ENCODE measurements around the gene SCUBE3. TPM values are rescaled to one million over a fixed set of nuclear protein-coding genes. Genes with fewer than 3 reads are reported as not detected.

Gene SCUBE3
- total and polyA plus RNA-seq, 2 donors (not counting 1 experiment from before 2014, with no cell fraction given), result not detected

DNA sequence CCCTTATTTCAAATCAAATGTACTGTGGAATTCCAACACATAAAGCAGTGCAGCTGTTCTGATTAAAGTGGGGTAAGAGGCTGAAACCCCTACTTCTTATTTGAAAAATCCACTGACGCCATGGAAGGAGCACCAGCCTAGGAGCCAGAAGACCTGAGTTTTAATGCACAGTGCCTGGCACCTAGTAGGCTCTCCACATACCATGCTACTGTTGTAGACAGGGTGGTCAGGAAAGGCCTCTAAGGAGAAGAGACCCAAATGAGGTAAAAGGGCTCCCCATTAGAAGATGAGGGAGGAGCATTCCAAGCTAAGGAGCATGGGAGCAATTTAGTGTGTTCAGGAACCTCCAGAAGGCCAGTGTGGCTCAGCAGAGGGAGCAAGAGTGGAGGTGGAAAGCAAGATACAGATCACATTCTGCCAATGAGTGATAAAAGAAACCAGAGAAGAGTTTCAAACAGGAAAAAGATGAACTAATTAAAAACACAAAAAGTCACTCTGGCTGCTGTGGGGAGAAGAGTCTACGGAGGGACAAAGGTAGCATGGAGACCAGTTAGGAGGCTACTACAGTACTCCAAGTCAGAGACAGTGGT lies 34.0 kb downstream of the SCUBE3 start:
- H3K4me1 Mint-ChIP-seq, result peaks cover 5% of the 10 kb centered on the region
- H3K27ac ChIP-seq (ENCODE audit: low read length in 2 of 2), result no peak overlapping the region
- intact Hi-C loops (cut with micrococcal nuclease), result no loop called here
- no peaks in the 10 kb centered on the region for H3K9me3 Mint-ChIP-seq (ENCODE audit: insufficient read depth)
- no peaks in the 10 kb centered on the region for H3K9me3 ChIP-seq (ENCODE audit: control extremely low read depth in 1 of 3, control insufficient read depth in 2 of 3, insufficient read depth in 1 of 3, low read length in 2 of 3)
- ATAC-seq (ENCODE audit: low read depth) (no peak), DNase-seq (no peak)
- WGBS (ENCODE audit: insufficient coverage), result 100% methylated on average over 2 of the region's 2 CpGs
- no peaks in the 10 kb centered on the region for H4K20me1 ChIP-seq (ENCODE audit: control insufficient read depth, insufficient read depth, low read length, poor library complexity, severe bottlenecking)
- no peaks in the 10 kb centered on the region for H3K4me1 ChIP-seq (ENCODE audit: control insufficient read depth in 2 of 2, insufficient read depth in 2 of 2, low read length in 2 of 2)
- no peak overlapping the region for H3K4me3 ChIP-seq (ENCODE audit: control extremely low read depth in 1 of 5, extremely low read depth in 1 of 5, insufficient read depth in 1 of 5, low read depth in 2 of 5, low read length in 4 of 5)
- no peak overlapping the region for H3K9ac ChIP-seq (ENCODE audit: low read length)
- H3K79me2 ChIP-seq (ENCODE audit: control insufficient read depth, insufficient read depth, low read length), result peaks cover 30% of the 10 kb centered on the region
- H3K27me3 ChIP-seq (replicated peaks in 1 of 4; ENCODE audit: control extremely low read depth in 1 of 4, control insufficient read depth in 3 of 4, insufficient read depth in 4 of 4, low read length in 3 of 4), result no peaks in the 10 kb centered on the region
- TF ChIP-seq CTCF (IDR thresholded peaks at IDR 0.05), result no peak
- no peak for TF ChIP-seq EZH2 (IDR thresholded peaks at IDR 0.05; ENCODE audit: borderline replicate concordance, insufficient read depth, low read depth, low read length, poor library complexity, severe bottlenecking)
- H3K27ac Mint-ChIP-seq, result no peak overlapping the region
- POLR2A ChIA-PET, result no interaction called here
- H3K4me3 Mint-ChIP-seq, result no peak overlapping the region
- CTCF ChIA-PET, result no interaction called here
- H2AFZ ChIP-seq (ENCODE audit: insufficient read depth, low read depth, low read length, poor library complexity, severe bottlenecking), result no peak overlapping the region
- H3K27me3 Mint-ChIP-seq, result no peaks in the 10 kb centered on the region
- no peak overlapping the region for H3K4me2 ChIP-seq (replicated peaks; ENCODE audit: low read depth, low read length, poor library complexity, severe bottlenecking)
- H3K36me3 ChIP-seq (replicated peaks in 1 of 2; ENCODE audit: control extremely low read depth in 1 of 2, control insufficient read depth in 1 of 2, extremely low read depth in 1 of 2, insufficient read depth in 2 of 2, low read length in 1 of 2), result peaks cover 0 to 8% of the 10 kb centered on the region in 2 experiments

DNA sequence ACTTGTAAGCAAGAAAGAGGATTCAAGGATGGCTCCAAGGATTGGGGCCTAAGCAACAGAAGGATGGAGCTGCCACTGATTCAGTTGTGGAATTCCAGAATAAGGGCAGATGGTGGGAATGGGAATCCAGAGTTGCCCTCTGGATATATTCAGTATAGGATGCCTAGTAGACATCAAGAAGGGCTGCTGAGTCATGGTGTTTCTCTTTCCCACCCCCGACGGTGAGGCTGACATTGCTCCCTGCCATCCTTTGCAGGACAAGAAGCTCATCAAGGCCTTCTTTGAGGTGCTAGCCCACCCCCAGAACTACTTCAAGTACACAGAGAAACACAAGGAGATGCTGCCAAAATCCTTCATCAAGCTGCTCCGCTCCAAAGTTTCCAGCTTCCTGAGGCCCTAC lies 34.5 kb downstream of the SCUBE3 start:
- ATAC-seq (ENCODE audit: low read depth), result no peak
- H3K4me1 Mint-ChIP-seq, result peaks cover 5% of the 10 kb centered on the region
- Histone ChIP-seq H3K9me3 (ENCODE audit: control extremely low read depth in 1 of 3, control insufficient read depth in 2 of 3, insufficient read depth in 1 of 3, low read length in 2 of 3) (no peaks in the 10 kb centered on the region), H3K4me1 (ENCODE audit: control insufficient read depth in 2 of 2, insufficient read depth in 2 of 2, low read length in 2 of 2) (no peaks in the 10 kb centered on the region), H2AFZ (ENCODE audit: insufficient read depth, low read depth, low read length, poor library complexity, severe bottlenecking) (no peak overlapping the region), H3K4me3 (ENCODE audit: control extremely low read depth in 1 of 5, extremely low read depth in 1 of 5, insufficient read depth in 1 of 5, low read depth in 2 of 5, low read length in 4 of 5) (no peak overlapping the region), H3K36me3 (replicated peaks in 1 of 2; ENCODE audit: control extremely low read depth in 1 of 2, control insufficient read depth in 1 of 2, extremely low read depth in 1 of 2, insufficient read depth in 2 of 2, low read length in 1 of 2) (peaks cover 0 to 8% of the 10 kb centered on the region in 2 experiments), H4K20me1 (ENCODE audit: control insufficient read depth, insufficient read depth, low read length, poor library complexity, severe bottlenecking) (no peaks in the 10 kb centered on the region), H3K27ac (ENCODE audit: low read length in 2 of 2) (no peak overlapping the region), H3K9ac (ENCODE audit: low read length) (no peak overlapping the region), H3K4me2 (replicated peaks; ENCODE audit: low read depth, low read length, poor library complexity, severe bottlenecking) (no peak overlapping the region), H3K79me2 (ENCODE audit: control insufficient read depth, insufficient read depth, low read length) (peaks cover 30% of the 10 kb centered on the region), H3K27me3 (replicated peaks in 1 of 4; ENCODE audit: control extremely low read depth in 1 of 4, control insufficient read depth in 3 of 4, insufficient read depth in 4 of 4, low read length in 3 of 4) (no peaks in the 10 kb centered on the region)
- POLR2A ChIA-PET, result no interaction called here
- H3K27me3 Mint-ChIP-seq, result no peaks in the 10 kb centered on the region
- TF ChIP-seq EZH2 (IDR thresholded peaks at IDR 0.05; ENCODE audit: borderline replicate concordance, insufficient read depth, low read depth, low read length, poor library complexity, severe bottlenecking) (no peak), CTCF (IDR thresholded peaks at IDR 0.05) (no peak)
- no peak overlapping the region for H3K27ac Mint-ChIP-seq
- CTCF ChIA-PET, result interaction anchor here (1.4 kb wide), 1 partner anchor 42 kb away, joined by 6 read pairs; no protein-coding TSS in a partner anchor
- 48% methylated on average over 3 of the region's 3 CpGs for WGBS (ENCODE audit: insufficient coverage)
- no peaks in the 10 kb centered on the region for H3K9me3 Mint-ChIP-seq (ENCODE audit: insufficient read depth)
- DNase-seq, result no peak
- intact Hi-C loops (cut with micrococcal nuclease), result no loop called here
- H3K4me3 Mint-ChIP-seq, result no peak overlapping the region

All from B cell (primary cell).